22Rv1 (cell line): ENCODE measurements around the gene ABCB11.

Experiments
- H3K27ac ChIP-seq: fragments of 450-650 bp; 2 replicates; pipeline ENCODE4 v1.5.1; 2017
- CTCF ChIP-seq: fragments of 450-650 bp; IDR thresholded peaks from 2 replicates; pipeline ENCODE4 v1.5.1; 2017; ENCODE audit warnings: mild to moderate bottlenecking
- ZFX ChIP-seq: fragments of 450-650 bp; IDR thresholded peaks from 2 replicates; pipeline ENCODE4 v1.6.1; 2017; ENCODE audit warnings: antibody characterized with exemption, borderline replicate concordance

ABCB11 gene

GRCh38 chr2:168964251-168964807 lies 66.8 kb downstream of the ABCB11 start:
- H3K27ac ChIP-seq, result peak overlapping the region; percentile 42
- TF ChIP-seq ZFX (no peak), CTCF (no peak)

GRCh38 chr2:168962636-168963035 lies 68.5 kb downstream of the ABCB11 start:
- H3K27ac ChIP-seq, result no peak overlapping the region
- TF ChIP-seq CTCF (no peak), ZFX (no peak)

GRCh38 chr2:168961450-168962229 lies 69.5 kb downstream of the ABCB11 start:
- TF ChIP-seq CTCF, result peak; percentile 75
- TF ChIP-seq ZFX, result no peak
- no peak overlapping the region for H3K27ac ChIP-seq

GRCh38 chr2:168956392-168956791 lies 74.7 kb downstream of the ABCB11 start:
- H3K27ac ChIP-seq, result no peak overlapping the region
- TF ChIP-seq ZFX, result no peak
- no peak for TF ChIP-seq CTCF

GRCh38 chr2:168955321-168955720 lies 75.8 kb downstream of the ABCB11 start:
- TF ChIP-seq ZFX (no peak), CTCF (no peak)
- no peak overlapping the region for H3K27ac ChIP-seq

GRCh38 chr2:168954256-168954655 lies 76.9 kb downstream of the ABCB11 start:
- H3K27ac ChIP-seq, result no peak overlapping the region
- TF ChIP-seq ZFX (no peak), CTCF (no peak)

GRCh38 chr2:168952424-168952823 lies 78.7 kb downstream of the ABCB11 start:
- TF ChIP-seq ZFX (no peak), CTCF (no peak)
- H3K27ac ChIP-seq, result no peak overlapping the region
